Measurements from ENCODE around the gene CAPN12. TPM values are rescaled to one million over a fixed set of nuclear protein-coding genes. Genes with fewer than 3 reads are reported as not detected.

Gene CAPN12
- total and polyA plus RNA-seq, 4 donors: 3.8 to 28.7 (median 8.8) TPM

- 41% methylated on average over 10 of the region's 10 CpGs for WGBS
- H3K4me1 ChIP-seq (ENCODE audit: control insufficient read depth in 4 of 4, insufficient read depth in 4 of 4, low read length in 3 of 4): peaks cover 3 to 43% (median 18%) of the 10 kb centered on the region in 4 donors
- H3K4me3 ChIP-seq (ENCODE audit: low read depth in 1 of 3, low read length in 3 of 3): no peak overlapping the region
- no peak for DNase-seq (ENCODE audit: low spot score)
- H3K27me3 ChIP-seq (ENCODE audit: control insufficient read depth in 4 of 4, insufficient read depth in 4 of 4, low read length in 3 of 4): no peaks in the 10 kb centered on the region
- TF ChIP-seq RAD21 (IDR thresholded peaks at IDR 0.05) (peak; percentile 19 to 56), MAX (IDR thresholded peaks at IDR 0.05) (no peak), RXRA (IDR thresholded peaks at IDR 0.05) (peak; percentile 49 to 51), HNF4A (conservative IDR thresholded peaks at IDR 0.05) (peak in 1 of 2 donors; percentile 16), TAF1 (conservative IDR thresholded peaks at IDR 0.05) (no peak), YY1 (IDR thresholded peaks at IDR 0.05) (peak; percentile 23)
- peak overlapping the region; percentile 32 to 52 for H3K27ac ChIP-seq (ENCODE audit: low read depth in 1 of 2, low read length in 2 of 2)
- no peak overlapping the region for H3K9ac ChIP-seq (ENCODE audit: low read depth in 1 of 2, low read length in 2 of 2)
- H3K9me3 ChIP-seq (ENCODE audit: control insufficient read depth in 4 of 4, low read length in 3 of 4): no peaks in the 10 kb centered on the region
- peaks cover 0 to 15% (median 8%) of the 10 kb centered on the region in 4 donors for H3K36me3 ChIP-seq (ENCODE audit: control insufficient read depth in 4 of 4, insufficient read depth in 3 of 4, low read depth in 1 of 4, low read length in 3 of 4)
Observed at GRCh38 chr19:38731654-38732301, 12.5 kb downstream of the CAPN12 start.

GRCh38 chr19:38730731-38731589 lies 13.3 kb downstream of the CAPN12 start:
- peaks cover 0 to 20% (median 10%) of the 10 kb centered on the region in 4 donors for H3K36me3 ChIP-seq (ENCODE audit: control insufficient read depth in 4 of 4, insufficient read depth in 3 of 4, low read depth in 1 of 4, low read length in 3 of 4)
- 91% methylated on average over 19 of the region's 19 CpGs for WGBS
- no peak overlapping the region for H3K9ac ChIP-seq (ENCODE audit: low read depth in 1 of 2, low read length in 2 of 2)
- H3K4me3 ChIP-seq (ENCODE audit: low read depth in 1 of 3, low read length in 3 of 3): no peak overlapping the region
- no peak for DNase-seq (ENCODE audit: low spot score)
- H3K27me3 ChIP-seq (ENCODE audit: control insufficient read depth in 4 of 4, insufficient read depth in 4 of 4, low read length in 3 of 4): no peaks in the 10 kb centered on the region
- peak overlapping the region; percentile 16 to 52 for H3K27ac ChIP-seq (ENCODE audit: low read depth in 1 of 2, low read length in 2 of 2)
- H3K4me1 ChIP-seq (ENCODE audit: control insufficient read depth in 4 of 4, insufficient read depth in 4 of 4, low read length in 3 of 4): peaks cover 0 to 41% (median 19%) of the 10 kb centered on the region in 4 donors
- TF ChIP-seq YY1 (IDR thresholded peaks at IDR 0.05) (no peak), REST (IDR thresholded peaks at IDR 0.05) (no peak), GABPA (IDR thresholded peaks at IDR 0.05 in 1 of 2, conservative IDR thresholded peaks at IDR 0.05 in 1 of 2) (no peak), FOXA2 (IDR thresholded peaks at IDR 0.05) (no peak), HNF4G (IDR thresholded peaks at IDR 0.05) (no peak), NR2F2 (IDR thresholded peaks at IDR 0.05) (no peak), ATF3 (IDR thresholded peaks at IDR 0.05) (no peak), RXRA (IDR thresholded peaks at IDR 0.05) (no peak), RAD21 (IDR thresholded peaks at IDR 0.05) (no peak), ZBTB33 (IDR thresholded peaks at IDR 0.05) (no peak), SP1 (IDR thresholded peaks at IDR 0.05) (no peak), TAF1 (conservative IDR thresholded peaks at IDR 0.05) (no peak), FOXA1 (IDR thresholded peaks at IDR 0.05) (no peak), HNF4A (conservative IDR thresholded peaks at IDR 0.05) (no peak), MAX (IDR thresholded peaks at IDR 0.05) (no peak), EGR1 (IDR thresholded peaks at IDR 0.05; ENCODE audit: low read depth in 2 of 2) (no peak), JUND (IDR thresholded peaks at IDR 0.05) (no peak)
- no peaks in the 10 kb centered on the region for H3K9me3 ChIP-seq (ENCODE audit: control insufficient read depth in 4 of 4, low read length in 3 of 4)
